Fibroblast of lung (primary cell): Measurements from ENCODE around the gene SNX6.

ENCODE experiments used
- EZH2 ChIP-seq: IDR thresholded peaks from 2 replicates; pipeline ENCODE4 v1.5.1; 2012; ENCODE audit warnings: low read length, control low read depth, mild to moderate bottlenecking; ENCODE audit errors: missing control alignments
- TF ChIP-seq, protein P1 (sequence below), 2 donors: IDR thresholded peaks in 1 of 2; conservative IDR thresholded peaks in 1 of 2; 1 replicate in 1 of 2; 2 replicates in 1 of 2; pipeline ENCODE4 v1.5.1; 2011 to 2012; ENCODE audit warnings: low read length in 2 of 2, control low read depth in 1 of 2, inconsistent platforms in 1 of 2, low read depth in 1 of 2, mild to moderate bottlenecking in 1 of 2

DNA sequence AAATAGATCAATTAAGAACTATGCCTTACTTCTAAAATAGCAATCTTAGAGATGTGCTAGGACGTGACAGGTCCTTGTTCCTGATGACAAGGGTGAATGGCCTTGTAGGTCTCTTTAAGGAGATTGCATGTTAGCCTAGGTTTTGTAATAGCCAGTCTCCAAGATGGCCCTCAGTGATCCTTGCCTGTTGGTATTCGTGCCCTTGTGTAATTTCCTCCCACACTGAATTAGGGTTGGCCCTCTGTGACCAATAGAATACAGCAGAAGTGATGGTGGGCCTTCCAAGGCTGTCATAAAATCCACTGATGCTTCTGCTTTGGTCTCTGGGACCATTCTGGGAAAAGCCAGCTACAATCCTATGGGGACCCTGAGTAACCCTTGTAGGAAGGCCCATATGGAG is 38.2 kb upstream of the SNX6 start:
- TF ChIP-seq, protein P1, sequence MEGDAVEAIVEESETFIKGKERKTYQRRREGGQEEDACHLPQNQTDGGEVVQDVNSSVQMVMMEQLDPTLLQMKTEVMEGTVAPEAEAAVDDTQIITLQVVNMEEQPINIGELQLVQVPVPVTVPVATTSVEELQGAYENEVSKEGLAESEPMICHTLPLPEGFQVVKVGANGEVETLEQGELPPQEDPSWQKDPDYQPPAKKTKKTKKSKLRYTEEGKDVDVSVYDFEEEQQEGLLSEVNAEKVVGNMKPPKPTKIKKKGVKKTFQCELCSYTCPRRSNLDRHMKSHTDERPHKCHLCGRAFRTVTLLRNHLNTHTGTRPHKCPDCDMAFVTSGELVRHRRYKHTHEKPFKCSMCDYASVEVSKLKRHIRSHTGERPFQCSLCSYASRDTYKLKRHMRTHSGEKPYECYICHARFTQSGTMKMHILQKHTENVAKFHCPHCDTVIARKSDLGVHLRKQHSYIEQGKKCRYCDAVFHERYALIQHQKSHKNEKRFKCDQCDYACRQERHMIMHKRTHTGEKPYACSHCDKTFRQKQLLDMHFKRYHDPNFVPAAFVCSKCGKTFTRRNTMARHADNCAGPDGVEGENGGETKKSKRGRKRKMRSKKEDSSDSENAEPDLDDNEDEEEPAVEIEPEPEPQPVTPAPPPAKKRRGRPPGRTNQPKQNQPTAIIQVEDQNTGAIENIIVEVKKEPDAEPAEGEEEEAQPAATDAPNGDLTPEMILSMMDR (conservative IDR thresholded peaks at IDR 0.05 in 1 of 2, IDR thresholded peaks at IDR 0.05 in 1 of 2; ENCODE audit: low read depth in 1 of 2, low read length in 2 of 2), result no peak
- no peak for TF ChIP-seq EZH2
